Ascending aorta (tissue), 2 donors: ENCODE results near the gene TMBIM1. TPM values are rescaled to one million over a fixed set of nuclear protein-coding genes. Genes with fewer than 3 reads are reported as not detected.

Source experiments
- DNase-seq, 2 donors: peaks; one replicate each; pipeline ENCODE4 v3.0.0-alpha.2; 2019; ENCODE audit warnings: low spot score in 2 of 2
- H3K27ac ChIP-seq, 2 donors: fragments of 200-600 bp; sonication (generic); one replicate each; pipeline ENCODE4 v1.5.1; 2016 to 2017; ENCODE audit warnings: mild to moderate bottlenecking in 1 of 2
- H3K27me3 ChIP-seq: fragments of 200-600 bp; sonication (generic); one replicate; pipeline ENCODE4 v1.5.1; 2017
- H3K36me3 ChIP-seq, 2 donors: fragments of 200-600 bp; sonication (generic); one replicate each; pipeline ENCODE4 v1.5.1; 2016
- H3K4me1 ChIP-seq, 2 donors: fragments of 200-600 bp; sonication (generic); one replicate each; pipeline ENCODE4 v1.5.1; 2016 to 2017; ENCODE audit warnings: mild to moderate bottlenecking in 1 of 2
- H3K4me3 ChIP-seq, 2 donors: fragments of 200-600 bp; sonication (generic); one replicate each; pipeline ENCODE4 v1.5.1; 2016 to 2017; ENCODE audit warnings: mild to moderate bottlenecking in 1 of 2
- H3K9me3 ChIP-seq, 2 donors: fragments of 200-600 bp; sonication (generic); one replicate each; pipeline ENCODE4 v1.5.1; 2016
- intact Hi-C: fragments of 100-400 bp; cut with DNase I; formaldehyde crosslinking; loops from one replicate; pipeline ENCODE4 v1.15.1; 2023
- total RNA-seq: library from RNA; depleted of rRNA; stranded (reverse); fragments of >200 nt; gene quantifications from one replicate; pipeline ENCODE4 v1.1.0, GENCODE V29; 2016
- TF ChIP-seq, protein P1 (sequence below), 3 experiments: fragments of 200-600 bp in 2 of 3; fragments of 450-650 bp in 1 of 3; sonication (generic) in 2 of 3; IDR thresholded peaks; one replicate each; pipeline ENCODE4 v1.5.1; 2016 to 2019; ENCODE audit warnings: antibody characterized with exemption in 3 of 3, mild to moderate bottlenecking in 1 of 3, moderate library complexity in 1 of 3

TMBIM1 gene
- total RNA-seq, 1 donor from 2014 or later = 320 TPM

DNA sequence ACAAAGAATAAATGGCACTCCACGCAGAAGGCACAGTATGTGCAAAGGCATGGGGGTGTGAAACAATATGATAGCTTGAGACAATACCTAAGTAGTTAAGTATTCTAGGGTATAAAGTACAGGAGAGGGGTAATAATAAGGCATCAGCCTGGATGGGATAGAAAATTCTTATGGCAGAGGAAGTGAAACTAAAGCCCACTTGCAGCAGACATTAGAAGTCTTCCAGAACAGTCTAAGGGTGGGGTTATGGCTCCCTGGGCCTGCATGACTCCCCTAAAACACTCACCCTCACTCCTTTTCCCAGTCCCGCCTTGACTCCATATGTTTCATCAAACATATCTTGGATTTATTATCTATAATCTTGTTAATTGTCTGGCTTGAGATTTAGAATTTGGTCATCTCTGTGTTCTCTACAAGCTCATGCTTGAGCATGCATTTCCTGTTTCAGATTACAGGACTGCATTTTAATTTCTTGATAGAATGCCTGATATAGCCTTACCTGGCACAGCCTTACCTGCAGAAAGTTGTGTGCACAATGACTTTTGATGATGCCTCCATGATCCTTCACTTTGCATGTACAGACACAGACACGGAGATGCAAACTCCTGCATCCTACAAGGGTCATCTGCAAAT is 28.5 kb upstream of the TMBIM1 start:
- Histone ChIP-seq H3K4me1 (peaks cover 3 to 15% of the 10 kb centered on the region in 2 donors), H3K36me3 (no peaks in the 10 kb centered on the region), H3K27me3 (no peaks in the 10 kb centered on the region), H3K4me3 (no peak overlapping the region), H3K9me3 (no peaks in the 10 kb centered on the region), H3K27ac (no peak overlapping the region)
- intact Hi-C loops = no loop called here
- no peak for DNase-seq
- TF ChIP-seq, protein P1, sequence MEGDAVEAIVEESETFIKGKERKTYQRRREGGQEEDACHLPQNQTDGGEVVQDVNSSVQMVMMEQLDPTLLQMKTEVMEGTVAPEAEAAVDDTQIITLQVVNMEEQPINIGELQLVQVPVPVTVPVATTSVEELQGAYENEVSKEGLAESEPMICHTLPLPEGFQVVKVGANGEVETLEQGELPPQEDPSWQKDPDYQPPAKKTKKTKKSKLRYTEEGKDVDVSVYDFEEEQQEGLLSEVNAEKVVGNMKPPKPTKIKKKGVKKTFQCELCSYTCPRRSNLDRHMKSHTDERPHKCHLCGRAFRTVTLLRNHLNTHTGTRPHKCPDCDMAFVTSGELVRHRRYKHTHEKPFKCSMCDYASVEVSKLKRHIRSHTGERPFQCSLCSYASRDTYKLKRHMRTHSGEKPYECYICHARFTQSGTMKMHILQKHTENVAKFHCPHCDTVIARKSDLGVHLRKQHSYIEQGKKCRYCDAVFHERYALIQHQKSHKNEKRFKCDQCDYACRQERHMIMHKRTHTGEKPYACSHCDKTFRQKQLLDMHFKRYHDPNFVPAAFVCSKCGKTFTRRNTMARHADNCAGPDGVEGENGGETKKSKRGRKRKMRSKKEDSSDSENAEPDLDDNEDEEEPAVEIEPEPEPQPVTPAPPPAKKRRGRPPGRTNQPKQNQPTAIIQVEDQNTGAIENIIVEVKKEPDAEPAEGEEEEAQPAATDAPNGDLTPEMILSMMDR (IDR thresholded peaks at IDR 0.05) = no peak

DNA sequence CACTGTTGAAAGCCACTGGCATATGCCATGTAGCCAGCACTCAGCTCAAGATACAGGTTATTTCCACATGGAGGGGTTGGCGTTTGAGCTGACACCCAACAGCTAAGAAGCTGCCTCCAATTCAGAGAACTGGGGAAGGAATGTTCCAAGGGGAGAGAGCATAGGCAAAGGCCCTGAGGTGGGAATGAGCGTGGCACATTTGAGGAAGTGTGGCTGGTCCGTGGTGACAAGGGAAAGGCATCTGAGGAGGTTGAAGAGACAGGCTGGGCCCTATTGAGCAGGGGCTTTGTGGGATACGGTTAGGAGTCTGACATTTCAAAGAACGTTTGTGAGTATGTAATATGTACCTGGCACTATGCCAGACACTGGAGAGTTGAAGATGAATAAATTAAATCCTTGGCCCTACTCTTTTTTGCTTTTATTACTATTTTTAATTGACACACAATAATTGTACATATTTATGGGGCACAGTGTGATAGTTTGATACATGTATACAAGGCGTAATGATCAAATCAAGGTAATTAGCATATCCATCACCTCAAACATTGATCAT is 27.6 kb upstream of the TMBIM1 start:
- no peaks in the 10 kb centered on the region for H3K27me3 ChIP-seq
- TF ChIP-seq, protein P1 (IDR thresholded peaks at IDR 0.05) = no peak
- H3K36me3 ChIP-seq = no peaks in the 10 kb centered on the region
- no peak overlapping the region for H3K4me3 ChIP-seq
- no peak for DNase-seq
- no peak overlapping the region for H3K27ac ChIP-seq
- no peaks in the 10 kb centered on the region for H3K9me3 ChIP-seq
- intact Hi-C loops = no loop called here
- peaks cover 3 to 15% of the 10 kb centered on the region in 2 donors for H3K4me1 ChIP-seq

DNA sequence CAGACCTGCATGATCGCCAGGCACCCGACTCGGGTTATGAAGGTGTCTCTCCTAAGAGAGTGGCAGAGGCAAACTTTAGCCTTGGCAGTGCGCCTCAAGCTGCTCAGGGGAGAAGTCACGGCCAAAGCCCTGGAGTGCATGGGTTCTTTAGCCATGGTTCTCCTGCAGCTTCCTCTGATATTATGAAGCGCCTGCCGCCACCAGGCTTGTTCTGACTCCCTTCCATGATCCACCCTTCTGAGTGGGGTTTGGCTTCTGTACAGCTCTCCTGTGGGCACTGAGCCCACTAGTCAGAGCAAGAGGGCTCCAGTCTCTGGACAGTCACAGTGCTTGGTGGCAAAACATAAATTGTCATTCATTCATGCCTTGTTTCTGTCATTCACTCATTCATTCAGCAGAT is 25.9 kb upstream of the TMBIM1 start:
- no peaks in the 10 kb centered on the region for H3K9me3 ChIP-seq
- intact Hi-C loops = no loop called here
- no peak for DNase-seq

GRCh38 chr2:218317835-218318234 is 25.5 kb upstream of the TMBIM1 start:
- no peaks in the 10 kb centered on the region for H3K36me3 ChIP-seq
- H3K27ac ChIP-seq = no peak overlapping the region
- H3K4me1 ChIP-seq = peaks cover 0 to 5% of the 10 kb centered on the region in 2 donors
- TF ChIP-seq, protein P1 (IDR thresholded peaks at IDR 0.05) = no peak
- intact Hi-C loops = no loop called here
- H3K9me3 ChIP-seq = no peaks in the 10 kb centered on the region
- DNase-seq = no peak
- H3K27me3 ChIP-seq = no peaks in the 10 kb centered on the region
- H3K4me3 ChIP-seq = no peak overlapping the region

More for the DNA sequence above, 25.9 kb upstream of the TMBIM1 start:
- no peaks in the 10 kb centered on the region for H3K36me3 ChIP-seq
- H3K4me3 ChIP-seq = no peak overlapping the region
- peaks cover 0 to 5% of the 10 kb centered on the region in 2 donors for H3K4me1 ChIP-seq
- TF ChIP-seq, protein P1 (IDR thresholded peaks at IDR 0.05) = no peak
- H3K27ac ChIP-seq = no peak overlapping the region
- no peaks in the 10 kb centered on the region for H3K27me3 ChIP-seq

DNA sequence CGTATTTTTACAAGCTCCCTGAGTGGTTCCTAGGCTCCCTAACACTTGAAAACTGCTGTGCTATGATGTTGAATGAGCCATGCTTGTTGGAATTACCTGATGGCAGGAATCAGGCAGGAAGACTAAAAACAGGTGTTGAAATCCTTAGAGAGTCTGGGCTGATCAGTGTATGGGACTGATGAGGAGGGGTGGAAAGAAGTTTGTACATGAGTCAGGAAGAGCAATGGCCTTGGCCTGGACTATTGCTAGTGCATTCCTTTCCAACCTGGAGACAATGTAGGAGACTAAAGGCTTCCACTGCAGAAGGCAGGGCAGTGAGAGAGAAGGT is 25.0 kb upstream of the TMBIM1 start:
- Histone ChIP-seq H3K9me3 (no peaks in the 10 kb centered on the region), H3K4me1 (peaks cover 0 to 1% of the 10 kb centered on the region in 2 donors), H3K27ac (no peak overlapping the region), H3K27me3 (no peaks in the 10 kb centered on the region), H3K4me3 (no peak overlapping the region), H3K36me3 (no peaks in the 10 kb centered on the region)
- intact Hi-C loops = no loop called here
- TF ChIP-seq, protein P1 (IDR thresholded peaks at IDR 0.05) = no peak
- DNase-seq = no peak
